Left forelimb (tissue), 1 donor: ENCODE data around the gene GCK.
"Not testable (repeated sequence)": the region's sequence is repeated elsewhere in the genome, so short reads cannot be mapped to it uniquely, and the experiment has no call there.

ENCODE experiments used
- DNase-seq: peaks from one replicate; pipeline ENCODE4 v3.0.0-alpha.2; 2018; ENCODE audit warnings: low spot score

GCK gene

GRCh38 chr7:44180631-44181030, 8.6 kb downstream of the GCK start:
- no peak for DNase-seq

GRCh38 chr7:44177570-44178131, 11.6 kb downstream of the GCK start:
- DNase-seq, result peak; percentile 58

DNA sequence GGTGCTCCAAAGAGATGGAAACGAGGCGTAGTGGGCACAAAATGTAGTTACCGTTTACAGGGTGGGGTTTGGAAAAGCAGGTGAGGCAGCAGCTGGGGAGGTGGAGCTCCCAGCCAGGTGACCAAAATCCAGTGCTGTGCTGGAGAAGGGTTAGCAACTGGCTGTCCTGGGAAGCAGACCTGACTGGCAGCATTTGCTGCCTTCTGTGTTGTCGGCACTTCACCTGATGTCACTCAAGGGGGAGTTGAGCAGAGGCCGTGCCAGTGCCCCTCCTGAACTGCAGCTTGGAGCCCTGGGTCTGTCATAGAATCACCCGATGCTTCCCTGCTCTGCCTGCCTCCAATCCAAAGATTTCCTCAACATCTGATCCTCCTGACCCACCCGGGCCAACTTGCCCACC, 12.8 kb downstream of the GCK start:
- peak; percentile 30 for DNase-seq

- DNase-seq, result no peak
These were observed 13.5 kb downstream of the GCK start for GRCh38 chr7:44175730-44176129.

DNA sequence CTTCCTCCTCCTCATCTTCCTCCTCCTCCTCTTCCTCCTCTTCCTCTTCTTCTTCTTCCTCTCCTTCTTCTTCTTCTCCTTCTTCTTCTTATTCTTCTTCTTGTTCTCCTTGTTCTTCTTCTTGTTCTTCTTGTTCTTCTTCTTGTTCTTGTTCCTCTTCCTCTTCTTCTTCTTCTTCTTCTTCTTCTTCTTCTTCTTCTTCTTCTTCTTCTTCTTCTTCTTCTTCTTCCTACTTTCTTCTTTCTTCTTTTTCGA, 14.6 kb downstream of the GCK start:
- not testable (repeated sequence) for DNase-seq

DNA sequence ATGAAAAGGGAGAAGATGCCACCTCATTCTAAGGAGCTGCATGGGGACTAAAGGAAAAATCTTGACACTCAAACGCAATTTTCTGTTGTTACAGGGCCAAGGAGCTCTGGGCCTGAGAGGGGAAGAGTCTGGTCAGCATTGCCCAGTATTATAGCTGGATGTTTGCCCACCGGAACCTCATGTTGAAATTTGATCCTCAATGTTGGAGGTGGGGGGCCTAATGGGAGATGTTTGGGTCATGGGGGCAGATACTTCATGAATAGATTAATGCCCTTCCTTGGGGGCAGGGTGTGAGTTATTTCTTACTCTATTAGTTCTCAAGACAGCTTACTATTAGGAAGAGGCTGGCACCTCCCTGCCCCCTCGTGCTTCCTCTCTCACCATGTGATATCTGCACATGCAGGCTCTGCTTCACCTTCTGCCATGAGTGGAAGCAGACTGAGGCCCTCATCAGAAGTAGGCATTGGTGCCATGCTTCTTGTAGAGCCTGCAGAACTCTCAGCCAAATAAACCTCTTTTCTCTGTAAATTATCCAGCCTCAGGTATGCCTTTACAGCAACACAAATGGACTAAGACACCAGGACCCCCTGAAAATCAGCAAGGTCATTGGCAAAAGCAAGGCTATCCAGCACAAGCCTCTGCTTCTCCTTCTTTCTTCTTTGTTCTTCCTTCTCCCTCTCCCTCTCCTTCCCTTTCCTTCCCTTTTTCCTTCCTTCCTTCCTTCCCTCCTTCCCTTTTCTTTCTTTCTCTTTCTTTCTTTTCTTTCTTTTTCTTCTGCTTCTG, 15.1 kb downstream of the GCK start:
- DNase-seq, result no peak

- no peak for DNase-seq
These were observed 16.3 kb downstream of the GCK start for GRCh38 chr7:44172803-44173424.

DNA sequence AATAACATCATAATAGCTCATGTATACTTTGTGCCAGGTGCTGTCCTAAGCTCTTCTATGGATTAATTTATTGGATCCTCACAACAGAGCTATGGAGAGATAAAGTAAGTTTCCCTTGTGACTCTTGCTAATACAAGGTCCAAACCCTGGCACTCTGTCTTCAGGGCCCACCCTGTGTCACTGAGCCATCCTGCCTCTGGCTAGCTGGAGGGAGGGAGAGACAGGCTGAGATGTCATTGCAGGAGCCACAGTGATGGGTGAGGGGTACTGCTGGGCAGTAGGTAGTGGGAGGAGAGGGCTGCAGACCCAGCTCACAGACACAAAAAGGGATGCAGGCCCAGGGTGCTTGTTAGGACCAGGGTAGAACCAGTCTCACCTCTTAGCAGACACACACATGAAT, 16.9 kb downstream of the GCK start:
- peak; percentile 17 for DNase-seq

DNA sequence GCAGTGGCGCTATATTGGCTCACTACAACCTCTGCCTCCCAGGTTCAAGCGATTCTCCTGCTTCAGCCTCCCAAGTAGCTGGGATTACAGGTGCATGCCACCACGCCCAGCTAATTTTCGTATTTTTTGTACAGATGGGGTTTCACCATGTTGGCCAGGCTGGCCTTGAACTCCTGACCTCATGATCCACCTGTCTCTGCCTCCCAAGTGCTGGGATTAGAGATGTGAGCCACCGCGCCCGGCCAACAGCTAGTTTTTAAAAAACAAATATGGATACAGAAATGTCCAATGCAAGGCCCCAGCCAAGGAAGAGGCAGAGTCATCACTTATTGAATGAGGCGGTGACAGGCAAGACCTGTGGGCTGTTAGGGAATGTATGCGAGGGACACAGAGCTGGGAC, 17.3 kb downstream of the GCK start:
- DNase-seq, result not testable (repeated sequence)

DNA sequence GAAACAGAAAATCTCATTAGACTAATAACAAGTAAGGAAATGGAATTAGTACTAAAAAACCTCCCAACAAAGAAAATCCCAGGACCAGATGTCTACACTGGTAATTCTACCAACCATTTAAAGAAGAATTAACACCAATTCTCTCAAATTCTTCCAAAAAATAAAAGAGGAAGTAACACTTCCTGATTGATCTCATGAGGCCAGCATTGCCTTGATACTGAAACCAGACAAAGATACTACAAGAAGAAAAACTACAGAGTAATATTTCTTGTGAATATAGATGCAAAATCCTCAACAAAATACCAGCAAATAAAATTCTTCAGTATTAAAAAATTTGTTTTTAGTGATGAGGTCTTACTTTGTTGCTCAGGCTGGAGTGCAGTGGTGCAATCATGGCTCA, 21.3 kb downstream of the GCK start:
- DNase-seq, result no peak

DNA sequence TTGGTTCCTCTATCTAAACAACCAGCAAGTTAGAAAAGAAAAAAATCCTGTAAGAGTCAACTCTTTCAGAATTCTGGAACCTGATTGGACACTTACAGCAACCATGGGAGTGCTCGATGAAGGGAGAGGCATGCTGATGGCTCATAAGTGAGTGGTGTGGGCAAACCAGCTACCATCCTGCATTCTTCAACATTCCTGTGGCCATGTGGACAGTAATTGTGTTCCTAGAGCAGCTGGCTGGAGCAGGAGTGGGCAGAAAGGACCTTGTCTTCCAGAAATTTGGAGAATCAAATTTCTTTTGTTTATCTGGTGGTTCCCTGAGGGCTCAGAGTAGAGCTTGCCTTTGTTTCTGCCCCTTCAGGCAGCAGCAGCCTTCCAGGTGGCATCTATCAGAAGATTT, 25.6 kb downstream of the GCK start:
- DNase-seq, result no peak

- no peak for DNase-seq
These were observed 26.3 kb downstream of the GCK start for GRCh38 chr7:44162785-44163395.

- no peak for DNase-seq
These were observed 27.1 kb downstream of the GCK start for GRCh38 chr7:44162179-44162578.

DNA sequence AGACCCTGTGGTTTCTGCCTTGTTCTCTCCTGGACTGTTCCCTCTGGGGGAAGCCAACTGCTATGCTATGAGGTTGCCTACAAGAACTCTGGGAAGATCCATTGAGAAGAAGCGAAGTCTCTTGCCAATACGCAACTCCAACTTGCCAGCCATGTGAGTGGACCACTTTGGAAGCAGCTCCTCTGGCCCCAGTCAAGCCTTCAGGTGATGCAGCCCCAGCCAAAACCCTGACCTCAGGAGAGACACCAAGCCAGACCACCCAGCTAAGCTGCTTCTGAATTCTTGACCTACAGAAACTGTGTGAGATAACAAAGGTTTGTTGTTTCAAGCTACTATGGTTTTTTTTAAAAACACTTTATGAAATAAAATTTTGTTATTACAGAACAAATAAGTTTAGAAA, 27.9 kb downstream of the GCK start:
- no peak for DNase-seq

GRCh38 chr7:44159824-44160630, 29.2 kb downstream of the GCK start:
- DNase-seq, result no peak

DNA sequence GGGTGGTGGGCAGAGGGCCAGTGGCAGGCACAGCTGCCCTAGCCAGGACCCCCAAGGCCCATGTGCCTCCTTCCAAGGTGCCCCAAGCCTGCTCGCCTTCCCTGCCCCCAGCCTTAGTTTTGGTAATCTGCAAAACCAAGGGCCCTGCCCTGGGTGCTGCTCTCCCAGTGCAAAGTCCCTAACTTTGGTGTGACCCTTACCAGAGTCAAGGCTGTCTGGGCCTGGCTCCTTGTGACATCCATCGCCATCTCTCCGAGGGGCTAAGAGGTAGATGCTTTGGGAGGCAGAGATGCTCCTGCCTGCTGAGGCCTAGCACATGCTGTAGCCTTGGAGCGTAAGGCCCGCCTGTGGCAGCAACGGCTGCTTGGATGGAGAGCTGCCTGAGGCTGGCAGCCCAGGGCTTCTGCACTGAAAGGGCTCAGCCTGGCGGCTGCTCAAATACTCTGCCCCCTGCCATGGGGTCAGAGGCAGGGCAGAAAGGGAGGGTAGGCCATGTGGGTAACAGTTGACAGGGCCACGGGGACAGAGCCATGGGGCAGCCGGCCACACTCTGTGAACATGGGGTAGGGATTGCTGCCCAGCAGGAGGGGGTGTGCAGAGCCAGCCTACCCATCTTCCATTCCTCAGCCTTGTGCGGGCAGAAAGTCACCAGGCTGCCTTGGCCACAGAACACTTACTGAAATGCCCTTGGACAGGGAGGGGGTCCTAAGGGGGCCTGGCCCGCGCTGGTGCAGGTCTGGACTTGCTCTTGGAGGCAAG, 30.2 kb downstream of the GCK start:
- DNase-seq, result peak; percentile 55

DNA sequence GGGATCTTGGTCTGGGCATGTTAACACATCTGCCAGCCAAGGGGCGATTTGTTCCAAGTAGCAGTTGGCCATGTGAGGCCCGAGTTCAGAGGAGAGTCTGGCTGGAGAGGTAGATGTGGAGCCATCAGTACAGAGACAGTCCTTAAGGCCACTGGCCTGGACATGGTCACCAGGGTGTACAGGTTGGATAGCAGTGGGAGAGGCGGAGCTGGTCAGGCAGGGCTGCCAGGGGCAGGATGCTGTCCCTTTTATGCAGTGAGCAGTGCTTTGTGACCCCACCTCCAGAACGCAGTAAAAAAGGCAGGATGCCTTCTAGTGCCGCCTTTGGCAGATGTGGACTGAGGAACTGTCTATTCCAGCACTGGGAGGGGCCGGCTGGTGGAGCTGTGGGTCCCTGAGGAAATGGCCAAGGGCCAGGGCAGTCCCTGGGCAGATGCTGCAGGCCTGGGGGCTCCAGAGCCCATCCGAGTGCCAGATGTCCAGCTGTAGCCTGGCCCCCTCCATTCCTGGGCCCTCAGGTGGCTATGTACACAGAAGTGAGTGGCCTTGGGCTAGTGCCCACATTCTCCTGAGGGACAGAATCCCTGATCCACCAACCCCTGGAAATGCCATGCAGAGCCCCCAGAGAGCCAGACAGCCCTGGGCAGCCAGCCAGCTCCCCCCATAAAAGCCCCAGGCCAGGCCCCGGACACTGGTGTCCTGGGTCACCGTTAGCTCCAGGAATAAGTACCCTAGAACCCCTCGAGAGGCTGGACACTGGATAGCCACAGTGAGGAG, 31.0 kb downstream of the GCK start:
- no peak for DNase-seq

GRCh38 chr7:44157116-44158080, 31.8 kb downstream of the GCK start:
- DNase-seq, result no peak

DNA sequence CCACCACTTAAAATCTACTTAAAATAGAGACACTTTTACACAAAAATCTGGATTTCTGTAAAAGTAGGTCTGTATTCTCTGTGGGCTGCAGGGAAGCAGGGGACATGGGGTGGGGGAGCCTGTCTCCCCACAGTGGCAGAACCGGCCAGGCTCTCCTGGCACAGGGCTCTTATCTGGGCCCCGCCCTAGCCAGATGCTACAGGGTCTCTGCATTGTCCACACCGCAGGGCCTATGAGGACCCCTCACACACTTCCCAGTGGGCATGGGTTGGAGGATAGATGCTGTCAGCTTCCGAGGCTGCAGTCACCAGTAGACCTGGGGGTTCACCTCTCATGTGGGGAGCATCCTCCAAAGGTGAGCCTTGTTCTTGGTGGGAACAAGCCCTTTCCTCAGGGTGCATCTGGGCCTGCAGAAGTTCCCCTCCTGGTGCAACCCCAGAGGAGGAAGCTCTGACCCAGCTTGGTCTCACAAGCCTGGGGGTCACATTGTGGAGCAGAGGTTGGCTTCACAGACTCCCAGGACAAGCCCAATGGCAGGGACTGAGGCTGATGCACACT, 32.7 kb downstream of the GCK start:
- DNase-seq, result no peak
